H9 (cell line): ENCODE data around the gene CAV2. TPM values are rescaled to one million over a fixed set of nuclear protein-coding genes. Genes with fewer than 3 reads are reported as not detected.

ENCODE experiments used
- DNase-seq: peaks from one replicate; pipeline ENCODE4 v3.0.0-alpha.2; 2017
- H2AFZ ChIP-seq: one replicate; pipeline ENCODE4 v1.6.1; 2013; ENCODE audit warnings: mild to moderate bottlenecking, low read length, control low read depth, moderate library complexity
- H2AK5ac ChIP-seq: 2 replicates; pipeline ENCODE4 v1.6.1; 2013; ENCODE audit warnings: low read length, control low read depth, mixed read lengths; ENCODE audit not compliant: insufficient read length
- H2BK120ac ChIP-seq: one replicate; pipeline ENCODE4 v1.6.1; 2013; ENCODE audit warnings: low read depth, mild to moderate bottlenecking, low read length, control low read depth, inconsistent platforms; ENCODE audit not compliant: poor library complexity, severe bottlenecking
- H2BK12ac ChIP-seq: 2 replicates; pipeline ENCODE4 v1.6.1; 2013; ENCODE audit warnings: low read length, control low read depth, mixed read lengths, low read depth; ENCODE audit not compliant: insufficient read length
- H2BK15ac ChIP-seq: 2 replicates; pipeline ENCODE4 v1.6.1; 2013; ENCODE audit warnings: low read depth, low read length, control low read depth
- H2BK20ac ChIP-seq: one replicate; pipeline ENCODE4 v1.6.1; 2013; ENCODE audit warnings: low read depth, mild to moderate bottlenecking, low read length, control low read depth, inconsistent platforms; ENCODE audit not compliant: poor library complexity, severe bottlenecking
- H2BK5ac ChIP-seq: 2 replicates; pipeline ENCODE4 v1.6.1; 2013; ENCODE audit warnings: low read length, control low read depth, mixed read lengths; ENCODE audit not compliant: insufficient read length
- H3K14ac ChIP-seq: 2 replicates; pipeline ENCODE4 v1.6.1; 2013; ENCODE audit warnings: low read length, control low read depth; ENCODE audit not compliant: insufficient read depth
- H3K18ac ChIP-seq: 2 replicates; pipeline ENCODE4 v1.6.1; 2013; ENCODE audit warnings: low read depth, mild to moderate bottlenecking, mixed read lengths, low read length, control low read depth; ENCODE audit not compliant: insufficient read length
- H3K23ac ChIP-seq: 2 replicates; pipeline ENCODE4 v1.6.1; 2013; ENCODE audit warnings: low read length, control low read depth, mixed read lengths, low read depth; ENCODE audit not compliant: insufficient read length
- H3K23me2 ChIP-seq: 2 replicates; pipeline ENCODE4 v1.6.1; 2013; ENCODE audit warnings: low read depth, mild to moderate bottlenecking, mixed read lengths, low read length, control low read depth; ENCODE audit not compliant: insufficient read length, poor library complexity, severe bottlenecking
- H3K27ac ChIP-seq: 2 replicates; pipeline ENCODE4 v1.5.1; 2013; ENCODE audit warnings: low read length, control low read depth, mixed read lengths, low read depth; ENCODE audit not compliant: insufficient read length
- H3K27me3 ChIP-seq: 2 replicates; pipeline ENCODE4 v1.6.1; 2013; ENCODE audit warnings: low read length, control low read depth, inconsistent platforms; ENCODE audit not compliant: insufficient read depth
- H3K4ac ChIP-seq: 2 replicates; pipeline ENCODE4 v1.6.1; 2013; ENCODE audit warnings: low read depth, mild to moderate bottlenecking, control low read depth, inconsistent platforms, low read length, moderate library complexity
- H3K4me1 ChIP-seq: 2 replicates; pipeline ENCODE4 v1.6.1; 2013; ENCODE audit warnings: low read length, control low read depth, inconsistent platforms; ENCODE audit not compliant: insufficient read depth
- H3K4me2 ChIP-seq: 2 replicates; pipeline ENCODE4 v1.6.1; 2013; ENCODE audit warnings: low read length, control low read depth, mixed read lengths; ENCODE audit not compliant: insufficient read length, insufficient read depth
- H3K56ac ChIP-seq: 2 replicates; pipeline ENCODE4 v1.6.1; 2013; ENCODE audit warnings: low read depth, mild to moderate bottlenecking, mixed read lengths, low read length, control low read depth; ENCODE audit not compliant: insufficient read length
- H3K79me1 ChIP-seq: 2 replicates; pipeline ENCODE4 v1.6.1; 2013; ENCODE audit warnings: low read depth, mild to moderate bottlenecking, moderate library complexity, low read length, control low read depth, inconsistent platforms; ENCODE audit not compliant: insufficient read depth, poor library complexity, severe bottlenecking
- H3K79me2 ChIP-seq: 2 replicates; pipeline ENCODE4 v1.6.1; 2013; ENCODE audit warnings: low read length, control low read depth, inconsistent platforms; ENCODE audit not compliant: insufficient read depth
- H3K9ac ChIP-seq: 2 replicates; pipeline ENCODE4 v1.6.1; 2013; ENCODE audit warnings: low read length, control low read depth, mixed read lengths; ENCODE audit not compliant: insufficient read length; ENCODE audit errors: extremely low read depth
- H3K9me3 ChIP-seq: one replicate; pipeline ENCODE4 v1.6.1; 2013; ENCODE audit warnings: low read depth, low read length, inconsistent platforms; ENCODE audit not compliant: control insufficient read depth
- H3T11ph ChIP-seq: one replicate; pipeline ENCODE4 v1.6.1; 2013; ENCODE audit warnings: mild to moderate bottlenecking, low read length, control low read depth, inconsistent platforms
- H4K20me1 ChIP-seq: one replicate; pipeline ENCODE4 v1.6.1; 2013; ENCODE audit not compliant: control insufficient read depth, insufficient read length, insufficient read depth
- H4K5ac ChIP-seq: 2 replicates; pipeline ENCODE4 v1.6.1; 2013; ENCODE audit warnings: low read depth, mild to moderate bottlenecking, mixed read lengths, low read length, control low read depth; ENCODE audit not compliant: insufficient read length
- H4K8ac ChIP-seq: replicated peaks from 2 replicates; pipeline ENCODE4 v1.6.1; 2013; ENCODE audit warnings: low read length, control low read depth, mixed read lengths, low read depth; ENCODE audit not compliant: insufficient read length
- H4K91ac ChIP-seq: 2 replicates; pipeline ENCODE4 v1.6.1; 2013; ENCODE audit warnings: low read depth, mild to moderate bottlenecking, moderate library complexity, mixed read lengths, low read length, control low read depth; ENCODE audit not compliant: insufficient read length
- H3K27ac Mint-ChIP-seq, 3 experiments: 2 replicates in 2 of 3; 3 replicates in 1 of 3; pipeline ENCODE4 v1.8.0; 2020 to 2021; ENCODE audit warnings: mixed read lengths in 3 of 3, mild to moderate bottlenecking in 1 of 3, moderate library complexity in 1 of 3
- H3K27me3 Mint-ChIP-seq: 2 replicates; pipeline ENCODE4 v1.8.0; 2021; ENCODE audit warnings: low read depth, mild to moderate bottlenecking, moderate library complexity, mixed read lengths
- H3K36me3 Mint-ChIP-seq, 3 experiments: 2 replicates in 2 of 3; 3 replicates in 1 of 3; pipeline ENCODE4 v1.8.0; 2020 to 2021; ENCODE audit warnings: low read depth in 3 of 3, mixed read lengths in 3 of 3; ENCODE audit not compliant: insufficient read depth in 1 of 3
- H3K4me1 Mint-ChIP-seq, 2 experiments: 2 replicates each; pipeline ENCODE4 v1.8.0; 2020; ENCODE audit warnings: mixed read lengths in 2 of 2
- H3K4me3 Mint-ChIP-seq, 2 experiments: 2 replicates in 1 of 2; 3 replicates in 1 of 2; pipeline ENCODE4 v1.8.0; 2020 to 2021; ENCODE audit warnings: mild to moderate bottlenecking in 2 of 2, mixed read lengths in 2 of 2, moderate library complexity in 1 of 2
- H3K9me3 Mint-ChIP-seq, 2 experiments: 2 replicates in 1 of 2; 3 replicates in 1 of 2; pipeline ENCODE4 v1.8.0; 2020; ENCODE audit warnings: mild to moderate bottlenecking in 2 of 2, mixed read lengths in 2 of 2, moderate library complexity in 1 of 2
- CTCF ChIP-seq: fragments of 200-600 bp; sonication (generic); conservative IDR thresholded peaks from 3 replicates; pipeline ENCODE4 v1.8.0; 2021; ENCODE audit warnings: antibody characterized with exemption, mild to moderate bottlenecking
- WGBS: extraction: QIAGEN DNeasy Blood & Tissue Kit; methylation state at CpG from one replicate; pipeline ENCODE4 v1.1.7; 2013; ENCODE audit warnings: missing lambda C conversion rate, low lambda C conversion rate, mixed read lengths; ENCODE audit not compliant: insufficient read length; ENCODE audit errors: extremely low coverage; 5-methylcytosine and 5-hydroxymethylcytosine counted together
- total RNA-seq: library from RNA; stranded (reverse); gene quantifications from 2 replicates; pipeline ENCODE4 v1.2.1, GENCODE V29; 2021

CAV2 gene
- total RNA-seq, 1 experiment from 2014 or later: 3.7 TPM

- H3K36me3 Mint-ChIP-seq: peaks cover 0 to 6% (median 3%) of the 10 kb centered on the region in 3 experiments; a peak in 2 of 7 replicates
- Histone ChIP-seq H3K79me2 (no peaks in the 10 kb centered on the region), H2BK20ac (no peak overlapping the region)
These were observed 40.3 kb downstream of the CAV2 start for GRCh38 chr7:116539879-116540278.

More at GRCh38 chr7:116539879-116540278, 40.3 kb downstream of the CAV2 start:
- Histone ChIP-seq H4K91ac (no peak overlapping the region), H4K5ac (no peak overlapping the region), H3K4me1 (no peaks in the 10 kb centered on the region), H3K23me2 (no peaks in the 10 kb centered on the region), H4K20me1 (no peaks in the 10 kb centered on the region), H2BK12ac (no peak overlapping the region), H2BK15ac (no peak overlapping the region), H3K27me3 (no peaks in the 10 kb centered on the region; the same call in 1 of the 2 replicates), H4K8ac (no peak overlapping the region), H3K79me1 (no peaks in the 10 kb centered on the region), H3K14ac (no peak overlapping the region), H3K9ac (no peak overlapping the region), H3K4me2 (no peak overlapping the region), H3K4ac (no peak overlapping the region), H2AK5ac (no peak overlapping the region), H3K18ac (no peak overlapping the region), H3K9me3 (no peaks in the 10 kb centered on the region), H2AFZ (no peak overlapping the region), H3K27ac (no peak overlapping the region), H3T11ph (no peak overlapping the region), H2BK5ac (no peak overlapping the region), H2BK120ac (no peak overlapping the region), H3K56ac (no peak overlapping the region), H3K23ac (no peak overlapping the region)
- Mint-ChIP-seq H3K27me3 (no peaks in the 10 kb centered on the region), H3K4me1 (no peaks in the 10 kb centered on the region), H3K27ac (no peak overlapping the region), H3K4me3 (no peak overlapping the region), H3K9me3 (no peaks in the 10 kb centered on the region; a peak in 1 of 5 replicates)
- no peak for DNase-seq
- WGBS: no CpG with 5 or more reads among the region's 3 CpGs
- no peak for TF ChIP-seq CTCF
